ENCODE results near the gene PREX1.
A peak's percentile ranks its signal among the peaks of the same experiment; 100 is the strongest.

Gene PREX1

GRCh38 chr20:48703107-48703506 lies 124.7 kb downstream of the PREX1 start:
- DNase-seq (ENCODE audit: low read depth) = no peak
- TF ChIP-seq CTCF (IDR thresholded peaks at IDR 0.05; ENCODE audit: low read length, missing control alignments) = no peak
- H3K4me3 ChIP-seq (replicated peaks; ENCODE audit: low read depth, low read length) = no peak overlapping the region

- H3K4me3 ChIP-seq (replicated peaks; ENCODE audit: low read depth, low read length) = no peak overlapping the region
- no peak for DNase-seq (ENCODE audit: low read depth)
- TF ChIP-seq CTCF (IDR thresholded peaks at IDR 0.05; ENCODE audit: low read length, missing control alignments) = no peak
These were observed 125.3 kb downstream of the PREX1 start for GRCh38 chr20:48702455-48702913.

GRCh38 chr20:48701702-48702101 lies 126.1 kb downstream of the PREX1 start:
- H3K4me3 ChIP-seq (replicated peaks; ENCODE audit: low read depth, low read length) = no peak overlapping the region
- DNase-seq (ENCODE audit: low read depth) = no peak
- no peak for TF ChIP-seq CTCF (IDR thresholded peaks at IDR 0.05; ENCODE audit: low read length, missing control alignments)

- H3K4me3 ChIP-seq (replicated peaks; ENCODE audit: low read depth, low read length) = no peak overlapping the region
- TF ChIP-seq CTCF (IDR thresholded peaks at IDR 0.05; ENCODE audit: low read length, missing control alignments) = no peak
- DNase-seq (ENCODE audit: low read depth) = no peak
These were observed 129.1 kb downstream of the PREX1 start for GRCh38 chr20:48698507-48699267.

GRCh38 chr20:48697845-48698491 lies 129.8 kb downstream of the PREX1 start:
- H3K4me3 ChIP-seq (replicated peaks; ENCODE audit: low read depth, low read length) = no peak overlapping the region
- TF ChIP-seq CTCF (IDR thresholded peaks at IDR 0.05; ENCODE audit: low read length, missing control alignments) = no peak
- peak; percentile 92 for DNase-seq (ENCODE audit: low read depth)

GRCh38 chr20:48696671-48697070 lies 131.1 kb downstream of the PREX1 start:
- H3K4me3 ChIP-seq (replicated peaks; ENCODE audit: low read depth, low read length) = no peak overlapping the region
- no peak for DNase-seq (ENCODE audit: low read depth)
- no peak for TF ChIP-seq CTCF (IDR thresholded peaks at IDR 0.05; ENCODE audit: low read length, missing control alignments)
